ENCODE data around the gene MN1.

- no peak for TF ChIP-seq EZH2 (IDR thresholded peaks at IDR 0.05)
- no peak for TF ChIP-seq POLR2AphosphoS5 (IDR thresholded peaks at IDR 0.05; ENCODE audit: borderline replicate concordance, low read depth, low read length)
- TF ChIP-seq FOXP2 (optimal IDR thresholded peaks at IDR 0.05; ENCODE audit: control extremely low read depth, extremely low read length, insufficient read depth) = no peak
Measured at GRCh38 chr22:27799827-27800249, 1.7 kb downstream of the MN1 start.
